Prostate gland (tissue), 2 donors: ENCODE results near the gene MRPL33. TPM values are rescaled to one million over a fixed set of nuclear protein-coding genes. Genes with fewer than 3 reads are reported as not detected.
"Not testable (repeated sequence)": the region's sequence is repeated elsewhere in the genome, so short reads cannot be mapped to it uniquely, and the experiment has no call there.

ENCODE experiments used
- DNase-seq: peaks from one replicate; pipeline ENCODE4 v3.0.0-alpha.2; 2019; ENCODE audit warnings: low spot score
- H3K27ac ChIP-seq, 2 donors: fragments of 200-600 bp; sonication (generic); 2 replicates each; pipeline ENCODE4 v1.5.1; 2017 to 2019
- H3K27me3 ChIP-seq: fragments of 200-600 bp; sonication (generic); replicated peaks from 2 replicates; pipeline ENCODE4 v1.5.1; 2019; ENCODE audit not compliant: insufficient read depth
- H3K36me3 ChIP-seq, 2 donors: fragments of 200-600 bp; sonication (generic); 1 replicate in 1 of 2; 2 replicates in 1 of 2; pipeline versions ENCODE4 v1.5.1 to v1.8.1; 2017 to 2019
- H3K4me1 ChIP-seq: fragments of 200-600 bp; sonication (generic); replicated peaks from 2 replicates; pipeline ENCODE4 v1.5.1; 2019
- H3K4me3 ChIP-seq, 2 donors: fragments of 200-600 bp; sonication (generic); 2 replicates each; pipeline ENCODE4 v1.5.1; 2017 to 2019
- H3K9me3 ChIP-seq: fragments of 200-600 bp; sonication (generic); 2 replicates; pipeline ENCODE4 v1.5.1; 2017
- CTCF ChIP-seq, 4 experiments: fragments of 200-600 bp in 2 of 4; fragments of 450-650 bp in 2 of 4; sonication (generic) in 2 of 4; IDR thresholded peaks; 1 replicate in 3 of 4; 2 replicates in 1 of 4; pipeline ENCODE4 v1.5.1; 2016 to 2019; ENCODE audit warnings: antibody characterized with exemption in 4 of 4, mild to moderate bottlenecking in 2 of 4, moderate library complexity in 2 of 4
- POLR2A ChIP-seq: fragments of 450-650 bp; IDR thresholded peaks from one replicate; pipeline ENCODE4 v1.6.1; 2016; ENCODE audit warnings: antibody characterized with exemption, mild to moderate bottlenecking
- POLR2AphosphoS5 ChIP-seq: sonication (generic); formaldehyde crosslinking; IDR thresholded peaks from one replicate; pipeline ENCODE4 v1.6.1; 2017; ENCODE audit warnings: antibody characterized with exemption
- WGBS: methylation state at CpG from one replicate; pipeline ENCODE4 v1.1.5; 2018; 5-methylcytosine and 5-hydroxymethylcytosine counted together
- intact Hi-C: fragments of 100-400 bp; cut with DNase I; formaldehyde crosslinking; loops from one replicate; pipeline ENCODE4 v1.14.2; 2022
- total RNA-seq, 2 donors: library from RNA; depleted of rRNA; stranded (reverse); fragments of >200 nt; gene quantifications; one replicate each; pipeline ENCODE4 v1.1.0, GENCODE V29; 2016

MRPL33 gene
- total RNA-seq, 2 donors from 2014 or later = 140 to 186 TPM

- no peak overlapping the region for H3K27ac ChIP-seq
- H3K27me3 ChIP-seq = no peaks in the 10 kb centered on the region
- intact Hi-C loops = no loop called here
- no peak for TF ChIP-seq CTCF (IDR thresholded peaks at IDR 0.05)
- TF ChIP-seq POLR2AphosphoS5 = no peak
- no peak for TF ChIP-seq POLR2A
- H3K4me1 ChIP-seq = no peaks in the 10 kb centered on the region
- H3K36me3 ChIP-seq = no peaks in the 10 kb centered on the region
- no peaks in the 10 kb centered on the region for H3K9me3 ChIP-seq
- WGBS = 96% methylated on average over 7 of the region's 7 CpGs
- DNase-seq = no peak
- no peak overlapping the region for H3K4me3 ChIP-seq
Observed at GRCh38 chr2:27763907-27764267, 7.6 kb upstream of the MRPL33 start.

GRCh38 chr2:27764526-27764925, 7.0 kb upstream of the MRPL33 start:
- H3K27me3 ChIP-seq, H3K36me3 ChIP-seq, H3K4me3 ChIP-seq, DNase-seq, intact Hi-C loops, H3K9me3 ChIP-seq, H3K4me1 ChIP-seq, H3K27ac ChIP-seq: not testable (repeated sequence)
- WGBS = 93% methylated on average over 3 of the region's 3 CpGs

- DNase-seq = peak; percentile 18
- peak overlapping the region; percentile 4 to 15 for H3K4me3 ChIP-seq
- intact Hi-C loops = no loop called here
Observed at GRCh38 chr2:27765621-27766286, 5.8 kb upstream of the MRPL33 start.

GRCh38 chr2:27766287-27766661, 5.2 kb upstream of the MRPL33 start:
- 63% methylated on average over 2 of the region's 2 CpGs for WGBS
- Histone ChIP-seq H3K36me3 (no peaks in the 10 kb centered on the region), H3K4me3 (peak overlapping the region in 1 of 2 donors; percentile 4), H3K27me3 (no peaks in the 10 kb centered on the region), H3K4me1 (no peaks in the 10 kb centered on the region), H3K9me3 (no peaks in the 10 kb centered on the region), H3K27ac (no peak overlapping the region)
- intact Hi-C loops = no loop called here
- no peak for DNase-seq
- TF ChIP-seq POLR2AphosphoS5 = no peak
- no peak for TF ChIP-seq POLR2A
- no peak for TF ChIP-seq CTCF (IDR thresholded peaks at IDR 0.05)

More at GRCh38 chr2:27765621-27766286, 5.8 kb upstream of the MRPL33 start:
- H3K9me3 ChIP-seq = no peaks in the 10 kb centered on the region
- no peaks in the 10 kb centered on the region for H3K4me1 ChIP-seq
- H3K27ac ChIP-seq = no peak overlapping the region
- 13% methylated on average over 29 of the region's 29 CpGs for WGBS
- TF ChIP-seq CTCF (IDR thresholded peaks at IDR 0.05) (no peak), POLR2A (no peak), POLR2AphosphoS5 (peak; percentile 9)
- no peaks in the 10 kb centered on the region for H3K27me3 ChIP-seq
- H3K36me3 ChIP-seq = no peaks in the 10 kb centered on the region

- no peaks in the 10 kb centered on the region for H3K36me3 ChIP-seq
- intact Hi-C loops = loop anchor here (5.0 kb wide), 2 partner anchors 49 to 626 kb away; no protein-coding TSS in a partner anchor
- no peaks in the 10 kb centered on the region for H3K27me3 ChIP-seq
- H3K27ac ChIP-seq = peak overlapping the region; percentile 79 to 90
- no peak for DNase-seq
- H3K4me1 ChIP-seq = peaks cover 9% of the 10 kb centered on the region
- TF ChIP-seq POLR2A = no peak
- no peak for TF ChIP-seq POLR2AphosphoS5
- TF ChIP-seq CTCF (IDR thresholded peaks at IDR 0.05) = no peak
- peak overlapping the region; percentile 62 to 79 for H3K4me3 ChIP-seq
- H3K9me3 ChIP-seq = no peaks in the 10 kb centered on the region
- WGBS = 9% methylated on average over 13 of the region's 13 CpGs
Observed at GRCh38 chr2:27771202-27771547, 344 bp upstream of the MRPL33 start.
